ENCODE data around the gene ADGRV1.
"Not testable (repeated sequence)": the region's sequence is repeated elsewhere in the genome, so short reads cannot be mapped to it uniquely, and the experiment has no call there.

The ADGRV1 gene

DNA sequence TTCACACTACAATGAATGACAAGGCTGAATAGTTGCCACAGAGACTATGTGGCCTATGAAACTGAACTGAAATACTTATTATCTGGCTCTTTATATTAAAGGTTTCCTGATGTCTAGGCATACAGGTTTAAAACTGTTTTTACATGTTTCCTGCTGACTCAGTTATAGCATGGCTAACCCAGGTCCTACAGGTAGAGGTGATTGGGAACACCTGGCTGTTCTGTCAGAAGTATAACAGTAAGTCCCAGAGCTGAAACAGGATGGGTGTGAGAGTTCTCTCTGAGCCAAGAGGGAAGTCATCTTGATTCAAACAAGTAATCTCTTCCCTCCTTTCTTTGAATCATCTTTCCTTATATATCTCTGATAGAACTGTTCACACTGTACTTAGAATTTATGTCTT lies 4.9 kb upstream of the ADGRV1 start:
- no peak for DNase-seq

GRCh38 chr5:90554358-90555006 lies 4.1 kb upstream of the ADGRV1 start:
- DNase-seq, result no peak

DNA sequence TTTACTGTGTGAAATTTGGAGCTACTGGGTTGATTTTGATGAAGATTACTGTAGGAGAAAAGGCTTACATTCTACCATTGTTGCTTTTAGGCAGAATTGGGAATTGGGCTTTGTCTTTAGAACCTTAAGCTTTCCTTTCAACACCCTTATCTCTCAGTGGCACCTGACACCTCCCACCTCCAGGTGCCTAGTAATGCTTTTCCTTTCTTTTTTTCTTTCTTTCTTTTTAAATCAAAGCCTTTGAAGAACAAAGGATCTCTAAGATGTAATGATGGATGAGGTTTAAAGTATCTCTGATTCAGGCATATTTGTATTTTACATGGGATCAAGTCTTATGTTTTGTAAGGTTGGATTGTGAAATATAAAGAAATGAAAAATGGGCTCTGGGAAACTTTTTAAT lies 2.9 kb upstream of the ADGRV1 start:
- no peak for DNase-seq

GRCh38 chr5:90557391-90557790 lies 1.2 kb upstream of the ADGRV1 start:
- DNase-seq, result no peak

- no peak for DNase-seq
Observed at GRCh38 chr5:90557871-90558270, 726 bp upstream of the ADGRV1 start.

DNA sequence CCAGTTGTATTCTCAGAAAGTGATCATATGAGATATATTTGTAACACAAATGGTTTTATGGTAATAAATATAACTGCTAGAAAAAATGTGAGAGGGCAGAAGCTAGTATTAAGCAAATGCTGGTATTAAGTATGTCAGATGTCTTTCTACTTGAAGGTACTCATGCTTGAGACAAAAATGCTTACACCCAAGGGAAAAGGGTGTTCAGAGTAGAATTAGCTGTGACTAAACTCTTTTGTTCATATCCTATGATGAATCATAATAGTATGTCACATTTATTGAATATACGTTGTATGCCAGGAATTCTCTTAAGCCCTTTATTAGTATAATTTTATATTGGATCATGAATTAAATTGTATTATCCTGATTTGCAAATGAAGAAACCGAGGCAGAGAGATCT lies 2.2 kb downstream of the ADGRV1 start:
- DNase-seq, result no peak

- DNase-seq, result no peak
Observed at GRCh38 chr5:90561766-90562165, 3.2 kb downstream of the ADGRV1 start.

- no peak for DNase-seq
Observed at GRCh38 chr5:90562341-90562740, 3.7 kb downstream of the ADGRV1 start.

- DNase-seq, result no peak
Observed at GRCh38 chr5:90563108-90563507, 4.5 kb downstream of the ADGRV1 start.

- no peak for DNase-seq
Observed at GRCh38 chr5:90565491-90565890, 6.9 kb downstream of the ADGRV1 start.

DNA sequence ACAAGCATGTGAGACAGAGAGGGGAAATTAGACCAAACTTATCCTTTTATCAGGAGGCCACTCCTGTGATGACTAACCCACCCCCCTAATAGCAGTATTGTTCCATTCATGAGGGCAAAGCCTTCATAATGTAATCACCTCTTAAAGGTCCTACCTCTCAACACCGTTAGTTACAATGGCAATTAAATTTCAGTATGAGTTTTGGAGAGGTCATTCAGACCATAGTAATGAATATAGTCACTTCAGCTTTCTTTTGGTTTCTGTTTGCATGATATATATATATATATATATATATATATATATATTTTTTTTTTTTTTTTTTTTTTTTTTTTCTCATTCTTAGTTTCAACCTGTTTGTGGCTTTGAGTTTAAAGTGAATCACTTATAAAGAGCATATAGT lies 10.5 kb downstream of the ADGRV1 start:
- no peak for DNase-seq

GRCh38 chr5:90570034-90570433 lies 11.4 kb downstream of the ADGRV1 start:
- DNase-seq, result no peak

GRCh38 chr5:90571147-90571773 lies 12.7 kb downstream of the ADGRV1 start:
- no peak for DNase-seq

- no peak for DNase-seq
Observed at GRCh38 chr5:90575712-90576111, 17.1 kb downstream of the ADGRV1 start.

DNA sequence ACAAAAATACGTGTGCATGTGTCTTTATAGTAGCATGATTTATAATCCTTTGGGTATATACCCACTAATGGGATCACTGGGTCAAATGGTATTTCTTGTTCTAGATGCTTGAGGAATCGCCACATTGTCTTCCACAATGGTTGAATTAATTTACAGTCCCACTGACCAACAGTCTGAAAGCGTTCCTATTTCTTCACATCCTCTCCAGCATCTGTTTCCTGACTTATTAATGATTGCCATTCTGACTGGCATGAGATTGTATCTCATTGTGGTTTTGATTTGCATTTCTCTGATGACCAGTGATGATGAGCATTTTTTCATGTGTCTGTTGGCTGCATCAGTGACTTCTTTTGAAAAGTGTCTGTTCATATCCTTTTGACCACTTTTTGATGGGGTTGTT lies 18.0 kb downstream of the ADGRV1 start:
- DNase-seq, result not testable (repeated sequence)

DNA sequence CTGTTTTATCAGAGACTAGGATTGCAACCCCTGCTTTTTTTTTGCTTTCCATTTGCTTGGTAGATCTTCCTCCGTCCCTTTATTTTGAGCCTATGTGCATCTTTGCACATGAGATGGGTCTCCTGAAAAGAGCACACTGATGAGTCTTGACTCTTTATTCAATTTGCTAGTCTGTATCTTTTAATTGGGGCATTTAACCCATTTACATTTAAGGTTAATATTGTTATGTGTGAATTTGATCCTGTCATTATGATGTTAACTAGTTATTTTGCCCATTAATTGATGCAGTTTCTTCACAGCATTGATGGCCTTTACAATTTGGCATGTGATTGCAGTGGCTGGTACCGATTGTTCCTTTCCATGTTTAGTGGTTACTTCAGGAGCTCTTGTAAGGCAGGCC lies 21.3 kb downstream of the ADGRV1 start:
- DNase-seq, result not testable (repeated sequence)

DNA sequence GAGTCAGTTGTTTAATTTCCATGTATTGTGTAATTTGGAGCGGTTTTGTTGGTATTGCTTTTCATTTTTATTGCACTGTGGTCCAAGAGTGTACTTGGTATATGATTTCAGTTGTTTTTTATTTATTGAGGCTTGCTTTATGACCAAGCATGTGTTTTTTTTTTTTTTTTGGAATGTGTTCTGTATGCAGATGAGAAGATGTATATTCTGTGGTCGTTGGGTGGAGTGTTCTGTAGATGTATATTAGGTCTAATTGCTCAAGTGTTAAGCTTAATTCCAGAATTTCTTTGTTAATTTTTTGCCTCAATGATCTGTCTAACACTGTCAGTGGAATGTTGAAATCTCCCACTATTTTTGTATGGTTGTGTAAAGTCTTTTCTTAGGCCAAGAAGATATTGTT lies 23.4 kb downstream of the ADGRV1 start:
- no peak for DNase-seq

DNA sequence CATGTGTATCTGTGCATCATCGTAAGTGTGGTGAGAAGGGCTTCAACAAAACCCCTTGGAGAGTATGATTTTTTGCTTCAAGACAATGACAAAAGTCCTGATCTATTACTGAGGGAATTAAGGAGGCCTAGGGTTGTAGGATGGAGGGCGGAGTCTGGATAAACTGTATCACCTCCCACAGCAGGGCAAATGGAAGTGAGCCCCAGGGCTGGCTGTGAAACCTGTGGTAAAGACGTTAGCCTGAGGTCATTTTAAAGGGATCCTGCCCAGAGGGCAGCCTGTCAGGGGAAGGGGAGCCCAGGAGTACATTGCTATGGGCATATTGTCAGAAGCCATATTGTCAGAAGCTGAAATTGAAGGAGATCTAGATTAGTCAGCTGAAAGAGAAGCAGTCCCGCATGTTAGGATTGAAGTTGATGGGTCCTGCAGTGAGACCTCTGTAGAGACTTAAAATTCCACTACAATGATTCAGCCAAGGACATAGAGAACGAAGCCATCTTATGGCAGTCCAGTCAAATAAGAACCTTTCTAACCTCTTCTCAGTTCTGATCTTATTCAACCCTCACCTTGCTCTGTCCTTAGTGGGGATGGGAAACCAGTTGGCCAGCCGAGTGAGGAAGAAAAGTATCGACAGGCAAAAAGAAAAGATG lies 26.9 kb downstream of the ADGRV1 start:
- no peak for DNase-seq

GRCh38 chr5:90586469-90586868 lies 27.9 kb downstream of the ADGRV1 start:
- DNase-seq, result no peak

- no peak for DNase-seq
Observed at GRCh38 chr5:90590170-90590569, 31.6 kb downstream of the ADGRV1 start.

- not testable (repeated sequence) for DNase-seq
Observed at GRCh38 chr5:90593083-90593482, 34.5 kb downstream of the ADGRV1 start.

DNA sequence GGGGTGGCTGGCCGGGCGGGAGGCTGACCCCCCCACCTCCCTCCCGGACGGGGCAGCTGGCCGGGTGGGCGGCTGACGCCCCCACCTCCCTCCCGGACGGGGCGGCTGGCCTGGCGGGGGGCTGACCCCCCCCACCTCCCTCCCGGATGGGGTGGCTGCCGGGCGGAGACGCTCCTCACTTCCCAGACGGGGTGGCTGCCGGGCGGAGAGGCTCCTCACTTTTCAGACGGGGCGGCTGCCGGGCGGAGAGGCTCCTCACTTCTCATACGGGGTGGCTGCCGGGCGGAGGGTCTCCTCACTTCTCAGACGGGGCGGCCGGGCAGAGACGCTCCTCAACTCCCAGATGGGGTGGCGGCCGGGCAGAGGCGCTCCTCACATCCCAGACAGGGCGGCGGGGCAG lies 37.2 kb downstream of the ADGRV1 start:
- not testable (repeated sequence) for DNase-seq

- no peak for DNase-seq
Observed at GRCh38 chr5:90598293-90598692, 39.7 kb downstream of the ADGRV1 start.

DNA sequence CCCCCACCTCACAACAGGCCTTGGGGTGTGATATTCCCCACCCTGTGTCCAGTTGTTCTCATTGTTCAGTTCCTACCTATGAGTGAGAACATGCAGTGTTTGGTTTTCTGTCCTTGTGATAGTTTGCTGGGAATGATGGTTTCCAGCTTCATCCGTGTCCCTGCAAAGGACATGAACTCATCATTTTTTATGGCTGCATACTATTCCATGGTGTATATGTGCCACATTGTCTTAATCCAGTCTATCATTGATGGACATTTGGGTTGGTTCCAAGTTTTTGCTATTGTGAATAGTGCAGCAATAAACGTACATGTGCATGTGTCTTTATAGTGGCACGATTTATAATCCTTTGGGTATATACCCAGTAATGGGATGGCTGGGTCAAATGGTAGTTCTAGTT lies 41.7 kb downstream of the ADGRV1 start:
- not testable (repeated sequence) for DNase-seq

DNA sequence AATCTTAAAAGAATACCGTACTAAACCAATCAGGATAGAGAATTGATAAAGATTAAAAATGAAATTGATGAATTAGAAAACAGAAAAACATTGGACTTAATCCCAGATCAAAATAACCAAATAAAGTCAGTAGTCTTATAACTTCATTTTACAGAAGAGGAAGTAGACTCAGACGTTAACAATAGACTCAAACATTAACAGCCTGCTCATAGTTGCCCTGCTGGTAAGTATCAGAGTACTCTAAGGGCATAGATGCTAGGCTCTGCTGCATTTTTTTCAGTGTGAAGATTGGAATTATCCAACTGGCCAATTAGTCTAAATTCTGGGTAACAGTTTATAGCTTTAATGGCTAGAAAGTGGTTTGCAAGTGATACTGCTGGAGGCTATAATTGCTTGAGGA lies 42.9 kb downstream of the ADGRV1 start:
- no peak for DNase-seq
